ENCODE measurements around the gene ZNF423.

ZNF423 gene

GRCh38 chr16:49454426-49455180 lies 401.3 kb downstream of the ZNF423 start:
- Histone ChIP-seq H3K9me3 (ENCODE audit: control insufficient read depth in 2 of 2, low read length in 2 of 2) (no peaks in the 10 kb centered on the region), H3K4me3 (ENCODE audit: low read length in 2 of 2) (no peak overlapping the region), H3K4me1 (ENCODE audit: control insufficient read depth in 2 of 2, insufficient read depth in 2 of 2, low read length in 2 of 2) (no peaks in the 10 kb centered on the region), H3K9ac (ENCODE audit: low read depth in 1 of 2, low read length in 2 of 2) (no peak overlapping the region), H3K27ac (ENCODE audit: low read depth in 2 of 2, low read length in 2 of 2) (no peak overlapping the region), H3K27me3 (ENCODE audit: control insufficient read depth in 2 of 2, insufficient read depth in 2 of 2, low read length in 2 of 2) (peaks cover 2 to 3% of the 10 kb centered on the region in 2 donors), H3K36me3 (ENCODE audit: control insufficient read depth in 2 of 2, insufficient read depth in 2 of 2, low read length in 2 of 2) (no peaks in the 10 kb centered on the region)

- no peak overlapping the region for H3K4me3 ChIP-seq (ENCODE audit: low read length in 2 of 2)
- no peaks in the 10 kb centered on the region for H3K36me3 ChIP-seq (ENCODE audit: control insufficient read depth in 2 of 2, insufficient read depth in 2 of 2, low read length in 2 of 2)
- no peaks in the 10 kb centered on the region for H3K9me3 ChIP-seq (ENCODE audit: control insufficient read depth in 2 of 2, low read length in 2 of 2)
- no peak overlapping the region for H3K27ac ChIP-seq (ENCODE audit: low read depth in 2 of 2, low read length in 2 of 2)
- peaks cover 2 to 3% of the 10 kb centered on the region in 2 donors for H3K27me3 ChIP-seq (ENCODE audit: control insufficient read depth in 2 of 2, insufficient read depth in 2 of 2, low read length in 2 of 2)
- H3K9ac ChIP-seq (ENCODE audit: low read depth in 1 of 2, low read length in 2 of 2) = no peak overlapping the region
- no peaks in the 10 kb centered on the region for H3K4me1 ChIP-seq (ENCODE audit: control insufficient read depth in 2 of 2, insufficient read depth in 2 of 2, low read length in 2 of 2)
These were observed 401.9 kb downstream of the ZNF423 start for GRCh38 chr16:49453983-49454382.

- Histone ChIP-seq H3K27me3 (ENCODE audit: control insufficient read depth in 2 of 2, insufficient read depth in 2 of 2, low read length in 2 of 2) (peaks cover 2 to 3% of the 10 kb centered on the region in 2 donors), H3K4me3 (ENCODE audit: low read length in 2 of 2) (no peak overlapping the region), H3K9me3 (ENCODE audit: control insufficient read depth in 2 of 2, low read length in 2 of 2) (no peaks in the 10 kb centered on the region), H3K9ac (ENCODE audit: low read depth in 1 of 2, low read length in 2 of 2) (no peak overlapping the region), H3K27ac (ENCODE audit: low read depth in 2 of 2, low read length in 2 of 2) (no peak overlapping the region), H3K36me3 (ENCODE audit: control insufficient read depth in 2 of 2, insufficient read depth in 2 of 2, low read length in 2 of 2) (no peaks in the 10 kb centered on the region), H3K4me1 (ENCODE audit: control insufficient read depth in 2 of 2, insufficient read depth in 2 of 2, low read length in 2 of 2) (no peaks in the 10 kb centered on the region)
These were observed 402.9 kb downstream of the ZNF423 start for GRCh38 chr16:49453021-49453420.

- Histone ChIP-seq H3K9ac (ENCODE audit: low read depth in 1 of 2, low read length in 2 of 2) (no peak overlapping the region), H3K9me3 (ENCODE audit: control insufficient read depth in 2 of 2, low read length in 2 of 2) (no peaks in the 10 kb centered on the region), H3K4me1 (ENCODE audit: control insufficient read depth in 2 of 2, insufficient read depth in 2 of 2, low read length in 2 of 2) (no peaks in the 10 kb centered on the region), H3K36me3 (ENCODE audit: control insufficient read depth in 2 of 2, insufficient read depth in 2 of 2, low read length in 2 of 2) (no peaks in the 10 kb centered on the region), H3K27me3 (ENCODE audit: control insufficient read depth in 2 of 2, insufficient read depth in 2 of 2, low read length in 2 of 2) (peaks cover 2 to 3% of the 10 kb centered on the region in 2 donors), H3K27ac (ENCODE audit: low read depth in 2 of 2, low read length in 2 of 2) (no peak overlapping the region), H3K4me3 (ENCODE audit: low read length in 2 of 2) (no peak overlapping the region)
These were observed 403.3 kb downstream of the ZNF423 start for GRCh38 chr16:49452578-49452977.

- Histone ChIP-seq H3K9ac (ENCODE audit: low read depth in 1 of 2, low read length in 2 of 2) (no peak overlapping the region), H3K36me3 (ENCODE audit: control insufficient read depth in 2 of 2, insufficient read depth in 2 of 2, low read length in 2 of 2) (no peaks in the 10 kb centered on the region), H3K4me1 (ENCODE audit: control insufficient read depth in 2 of 2, insufficient read depth in 2 of 2, low read length in 2 of 2) (no peaks in the 10 kb centered on the region), H3K4me3 (ENCODE audit: low read length in 2 of 2) (no peak overlapping the region), H3K27me3 (ENCODE audit: control insufficient read depth in 2 of 2, insufficient read depth in 2 of 2, low read length in 2 of 2) (peaks cover 2 to 3% of the 10 kb centered on the region in 2 donors), H3K27ac (ENCODE audit: low read depth in 2 of 2, low read length in 2 of 2) (no peak overlapping the region), H3K9me3 (ENCODE audit: control insufficient read depth in 2 of 2, low read length in 2 of 2) (no peaks in the 10 kb centered on the region)
These were observed 403.8 kb downstream of the ZNF423 start for GRCh38 chr16:49452108-49452507.

GRCh38 chr16:49446805-49447204 lies 409.1 kb downstream of the ZNF423 start:
- no peak overlapping the region for H3K9ac ChIP-seq (ENCODE audit: low read depth in 1 of 2, low read length in 2 of 2)
- no peak overlapping the region for H3K27ac ChIP-seq (ENCODE audit: low read depth in 2 of 2, low read length in 2 of 2)
- no peaks in the 10 kb centered on the region for H3K4me1 ChIP-seq (ENCODE audit: control insufficient read depth in 2 of 2, insufficient read depth in 2 of 2, low read length in 2 of 2)
- H3K9me3 ChIP-seq (ENCODE audit: control insufficient read depth in 2 of 2, low read length in 2 of 2) = no peaks in the 10 kb centered on the region
- no peak overlapping the region for H3K4me3 ChIP-seq (ENCODE audit: low read length in 2 of 2)
- peaks cover 3 to 4% of the 10 kb centered on the region in 2 donors for H3K27me3 ChIP-seq (ENCODE audit: control insufficient read depth in 2 of 2, insufficient read depth in 2 of 2, low read length in 2 of 2)
- no peaks in the 10 kb centered on the region for H3K36me3 ChIP-seq (ENCODE audit: control insufficient read depth in 2 of 2, insufficient read depth in 2 of 2, low read length in 2 of 2)

- H3K9me3 ChIP-seq (ENCODE audit: control insufficient read depth in 2 of 2, low read length in 2 of 2) = no peaks in the 10 kb centered on the region
- H3K4me1 ChIP-seq (ENCODE audit: control insufficient read depth in 2 of 2, insufficient read depth in 2 of 2, low read length in 2 of 2) = no peaks in the 10 kb centered on the region
- H3K27ac ChIP-seq (ENCODE audit: low read depth in 2 of 2, low read length in 2 of 2) = no peak overlapping the region
- no peaks in the 10 kb centered on the region for H3K36me3 ChIP-seq (ENCODE audit: control insufficient read depth in 2 of 2, insufficient read depth in 2 of 2, low read length in 2 of 2)
- H3K4me3 ChIP-seq (ENCODE audit: low read length in 2 of 2) = no peak overlapping the region
- peaks cover 0 to 2% of the 10 kb centered on the region in 2 donors for H3K27me3 ChIP-seq (ENCODE audit: control insufficient read depth in 2 of 2, insufficient read depth in 2 of 2, low read length in 2 of 2)
- H3K9ac ChIP-seq (ENCODE audit: low read depth in 1 of 2, low read length in 2 of 2) = no peak overlapping the region
These were observed 412.3 kb downstream of the ZNF423 start for GRCh38 chr16:49443576-49443975.

GRCh38 chr16:49442805-49443204 lies 413.1 kb downstream of the ZNF423 start:
- no peaks in the 10 kb centered on the region for H3K36me3 ChIP-seq (ENCODE audit: control insufficient read depth in 2 of 2, insufficient read depth in 2 of 2, low read length in 2 of 2)
- H3K9ac ChIP-seq (ENCODE audit: low read depth in 1 of 2, low read length in 2 of 2) = no peak overlapping the region
- H3K4me3 ChIP-seq (ENCODE audit: low read length in 2 of 2) = no peak overlapping the region
- no peaks in the 10 kb centered on the region for H3K9me3 ChIP-seq (ENCODE audit: control insufficient read depth in 2 of 2, low read length in 2 of 2)
- H3K27ac ChIP-seq (ENCODE audit: low read depth in 2 of 2, low read length in 2 of 2) = no peak overlapping the region
- H3K27me3 ChIP-seq (ENCODE audit: control insufficient read depth in 2 of 2, insufficient read depth in 2 of 2, low read length in 2 of 2) = peaks cover 0 to 2% of the 10 kb centered on the region in 2 donors
- H3K4me1 ChIP-seq (ENCODE audit: control insufficient read depth in 2 of 2, insufficient read depth in 2 of 2, low read length in 2 of 2) = no peaks in the 10 kb centered on the region

GRCh38 chr16:49441366-49441780 lies 414.5 kb downstream of the ZNF423 start:
- H3K36me3 ChIP-seq (ENCODE audit: control insufficient read depth in 2 of 2, insufficient read depth in 2 of 2, low read length in 2 of 2) = no peaks in the 10 kb centered on the region
- peaks cover 2% of the 10 kb centered on the region in 2 donors for H3K27me3 ChIP-seq (ENCODE audit: control insufficient read depth in 2 of 2, insufficient read depth in 2 of 2, low read length in 2 of 2)
- no peaks in the 10 kb centered on the region for H3K4me1 ChIP-seq (ENCODE audit: control insufficient read depth in 2 of 2, insufficient read depth in 2 of 2, low read length in 2 of 2)
- no peaks in the 10 kb centered on the region for H3K9me3 ChIP-seq (ENCODE audit: control insufficient read depth in 2 of 2, low read length in 2 of 2)
- no peak overlapping the region for H3K27ac ChIP-seq (ENCODE audit: low read depth in 2 of 2, low read length in 2 of 2)
- peak overlapping the region in 1 of 2 donors; percentile 20 for H3K4me3 ChIP-seq (ENCODE audit: low read length in 2 of 2)
- peak overlapping the region in 1 of 2 donors; percentile 24 for H3K9ac ChIP-seq (ENCODE audit: low read depth in 1 of 2, low read length in 2 of 2)

GRCh38 chr16:49440156-49441065 lies 415.5 kb downstream of the ZNF423 start:
- no peak overlapping the region for H3K9ac ChIP-seq (ENCODE audit: low read depth in 1 of 2, low read length in 2 of 2)
- H3K27ac ChIP-seq (ENCODE audit: low read depth in 2 of 2, low read length in 2 of 2) = no peak overlapping the region

More at GRCh38 chr16:49440156-49441065, 415.5 kb downstream of the ZNF423 start:
- no peaks in the 10 kb centered on the region for H3K4me1 ChIP-seq (ENCODE audit: control insufficient read depth in 2 of 2, insufficient read depth in 2 of 2, low read length in 2 of 2)
- no peaks in the 10 kb centered on the region for H3K36me3 ChIP-seq (ENCODE audit: control insufficient read depth in 2 of 2, insufficient read depth in 2 of 2, low read length in 2 of 2)
- peaks cover 2% of the 10 kb centered on the region in 2 donors for H3K27me3 ChIP-seq (ENCODE audit: control insufficient read depth in 2 of 2, insufficient read depth in 2 of 2, low read length in 2 of 2)
- no peaks in the 10 kb centered on the region for H3K9me3 ChIP-seq (ENCODE audit: control insufficient read depth in 2 of 2, low read length in 2 of 2)
- H3K4me3 ChIP-seq (ENCODE audit: low read length in 2 of 2) = no peak overlapping the region
